Ishikawa (cell line): ENCODE results near the gene GRB10.
A peak's percentile ranks its signal among the peaks of the same experiment; 100 is the strongest.

Source experiments
- CEBPB ChIP-seq: IDR thresholded peaks from 2 replicates; pipeline ENCODE4 v1.6.1; 2012
- CREB1 ChIP-seq: IDR thresholded peaks from 2 replicates; pipeline ENCODE4 v1.6.1; 2012; ENCODE audit warnings: low read depth
- EGR1 ChIP-seq: IDR thresholded peaks from 2 replicates; pipeline ENCODE4 v1.6.1; 2012
- EP300 ChIP-seq: IDR thresholded peaks from 2 replicates; pipeline ENCODE4 v1.6.1; 2012; ENCODE audit warnings: borderline replicate concordance
- FOXM1 ChIP-seq: IDR thresholded peaks from 2 replicates; pipeline ENCODE4 v1.6.1; 2012; ENCODE audit warnings: low read depth, borderline replicate concordance
- MAX ChIP-seq: IDR thresholded peaks from 2 replicates; pipeline ENCODE4 v1.6.1; 2012
- NFIC ChIP-seq: IDR thresholded peaks from 2 replicates; pipeline ENCODE4 v1.6.1; 2012
- RAD21 ChIP-seq: IDR thresholded peaks from 2 replicates; pipeline ENCODE4 v1.6.1; 2012; ENCODE audit warnings: low read depth
- REST ChIP-seq: IDR thresholded peaks from 2 replicates; pipeline ENCODE4 v1.6.1; 2012; ENCODE audit warnings: low read depth, mild to moderate bottlenecking
- TAF1 ChIP-seq: IDR thresholded peaks from 2 replicates; pipeline ENCODE4 v1.6.1; 2012; ENCODE audit warnings: low read depth, mild to moderate bottlenecking
- TCF12 ChIP-seq: IDR thresholded peaks from 2 replicates; pipeline ENCODE4 v1.6.1; 2012; ENCODE audit warnings: low read depth
- TEAD4 ChIP-seq: IDR thresholded peaks from 2 replicates; pipeline ENCODE4 v1.6.1; 2012
- USF1 ChIP-seq: IDR thresholded peaks from 2 replicates; pipeline ENCODE4 v1.6.1; 2012
- YY1 ChIP-seq: IDR thresholded peaks from 2 replicates; pipeline ENCODE4 v1.6.1; 2012; ENCODE audit warnings: low read depth
- ZBTB7A ChIP-seq: IDR thresholded peaks from 2 replicates; pipeline ENCODE4 v1.6.1; 2012; ENCODE audit warnings: low read depth

GRB10 gene

GRCh38 chr7:50697748-50698147 lies 84.9 kb downstream of the GRB10 start:
- TF ChIP-seq ZBTB7A (no peak), USF1 (no peak), NFIC (no peak), REST (no peak), EP300 (no peak), CREB1 (no peak), CEBPB (no peak), RAD21 (no peak), TAF1 (no peak), TEAD4 (no peak), YY1 (no peak), TCF12 (no peak), EGR1 (no peak)

- TF ChIP-seq YY1 (no peak), RAD21 (peak; percentile 38)
These were observed 85.7 kb downstream of the GRB10 start for GRCh38 chr7:50696810-50697582.

- no peak for TF ChIP-seq MAX
- TF ChIP-seq TEAD4: no peak
These were observed 87.7 kb downstream of the GRB10 start for GRCh38 chr7:50695026-50695425.

GRCh38 chr7:50693455-50694130 lies 89.1 kb downstream of the GRB10 start:
- no peak for TF ChIP-seq EGR1
- TF ChIP-seq YY1: no peak
- no peak for TF ChIP-seq RAD21
- TF ChIP-seq TEAD4: no peak
- TF ChIP-seq CREB1: no peak
- no peak for TF ChIP-seq FOXM1
- no peak for TF ChIP-seq NFIC

GRCh38 chr7:50690541-50691011 lies 92.1 kb downstream of the GRB10 start:
- TF ChIP-seq TEAD4 (no peak), EP300 (no peak), FOXM1 (no peak), CREB1 (no peak)

- TF ChIP-seq EGR1 (no peak), NFIC (no peak), TCF12 (no peak), REST (no peak), FOXM1 (no peak), USF1 (no peak), CEBPB (no peak), ZBTB7A (no peak), YY1 (no peak), MAX (no peak), EP300 (no peak), TAF1 (no peak), RAD21 (no peak)
These were observed 94.5 kb downstream of the GRB10 start for GRCh38 chr7:50688226-50688590.
